Stimulated activated CD8-positive, alpha-beta memory T cell treated with anti-CD3 and anti-CD28 coated beads, Interleukin-7, amount 100 ng/mL, for 24 hours (primary cell): Measurements from ENCODE around the gene FHL1.
"Not testable (repeated sequence)": the region's sequence is repeated elsewhere in the genome, so short reads cannot be mapped to it uniquely, and the experiment has no call there.

Source experiments
- DNase-seq: peaks from one replicate; pipeline ENCODE4 v3.0.0-alpha.2; 2020; ENCODE audit warnings: low read depth

FHL1 gene

GRCh38 chrX:136146614-136147314 is 569 bp upstream of the FHL1 start:
- DNase-seq, result no peak

- no peak for DNase-seq
These were observed 643 bp downstream of the FHL1 start for GRCh38 chrX:136147976-136148375.

DNA sequence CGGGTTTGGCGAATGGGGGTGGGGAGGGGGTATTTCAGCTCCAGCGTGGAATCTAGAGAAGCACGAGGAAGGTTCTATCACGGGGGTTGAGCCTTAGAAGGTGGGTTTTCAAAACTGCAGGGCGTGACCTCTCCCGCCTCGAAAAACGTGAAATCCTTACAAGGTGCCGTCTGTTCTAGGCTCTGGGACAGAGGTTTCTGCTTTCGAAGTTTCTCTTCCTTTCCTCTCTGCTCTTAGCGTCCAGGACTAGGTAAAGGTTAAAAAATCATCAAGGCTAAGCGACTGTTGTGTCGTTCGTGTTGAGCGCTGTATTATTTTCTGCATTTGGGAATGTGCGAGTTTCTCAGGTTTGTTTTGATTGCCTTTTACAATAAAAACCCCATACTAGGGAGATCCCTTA is 1.1 kb downstream of the FHL1 start:
- no peak for DNase-seq

- DNase-seq, result no peak
These were observed 7.7 kb downstream of the FHL1 start for GRCh38 chrX:136154998-136155397.

GRCh38 chrX:136156560-136157117 is 9.3 kb downstream of the FHL1 start:
- DNase-seq, result no peak

DNA sequence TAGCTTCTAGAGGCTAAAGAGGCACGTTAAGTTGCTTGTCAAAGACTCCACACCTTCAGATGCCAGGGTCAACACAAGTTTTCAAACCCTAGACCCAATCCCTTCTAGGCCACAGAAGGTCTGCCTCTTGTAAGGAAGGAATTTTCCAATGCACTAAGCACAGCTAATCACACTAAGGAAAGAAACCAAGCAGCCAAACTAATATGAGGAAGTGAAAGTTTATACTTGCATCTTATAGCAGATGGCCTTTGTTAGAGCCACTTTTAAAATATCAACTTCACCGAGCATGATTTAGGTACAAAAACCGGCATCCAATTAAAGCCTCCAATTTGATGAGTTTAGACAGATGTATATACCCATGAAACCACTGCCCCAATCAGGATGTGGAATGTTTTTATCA is 9.9 kb downstream of the FHL1 start:
- DNase-seq, result no peak

DNA sequence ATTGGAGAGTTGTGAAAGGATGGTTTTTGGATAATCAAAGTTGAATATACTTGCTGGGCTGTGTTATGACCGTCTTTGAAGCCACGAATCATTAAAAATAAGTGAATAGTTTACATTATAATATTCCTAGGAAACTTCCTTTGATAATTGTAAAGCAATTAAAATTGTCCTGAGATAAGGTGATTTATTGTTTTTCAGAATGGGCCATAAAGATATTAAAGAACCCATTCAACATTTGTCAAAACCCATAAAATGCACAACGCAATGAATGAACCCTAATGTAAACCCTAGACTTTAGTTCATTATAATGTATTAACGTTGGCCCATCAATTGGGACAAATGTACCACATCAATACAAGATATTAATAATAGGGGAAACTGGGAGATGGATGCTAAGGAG is 11.4 kb downstream of the FHL1 start:
- no peak for DNase-seq

DNA sequence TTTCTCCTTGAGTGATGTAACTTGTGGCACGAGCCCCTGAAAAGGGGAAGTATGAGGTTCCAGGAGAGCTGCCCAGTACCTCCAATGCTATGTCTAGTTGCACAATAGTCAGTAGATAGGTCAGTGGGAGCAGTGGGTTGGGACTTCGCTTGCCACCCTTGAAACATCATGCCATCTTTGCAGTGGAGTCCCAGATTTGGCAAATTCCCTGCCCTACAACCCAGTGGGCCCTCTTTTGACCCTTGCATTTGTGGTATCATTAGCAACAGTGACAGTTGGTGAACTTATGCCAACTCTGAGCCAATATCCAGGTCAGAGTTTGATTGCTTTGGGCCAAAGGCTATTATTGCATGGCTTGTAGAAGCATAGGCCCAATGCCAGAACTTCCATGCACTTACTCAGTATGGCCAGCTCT is 12.3 kb downstream of the FHL1 start:
- DNase-seq, result no peak

- peak; percentile 7 for DNase-seq
These were observed 15.7 kb downstream of the FHL1 start for GRCh38 chrX:136162827-136163570.

DNA sequence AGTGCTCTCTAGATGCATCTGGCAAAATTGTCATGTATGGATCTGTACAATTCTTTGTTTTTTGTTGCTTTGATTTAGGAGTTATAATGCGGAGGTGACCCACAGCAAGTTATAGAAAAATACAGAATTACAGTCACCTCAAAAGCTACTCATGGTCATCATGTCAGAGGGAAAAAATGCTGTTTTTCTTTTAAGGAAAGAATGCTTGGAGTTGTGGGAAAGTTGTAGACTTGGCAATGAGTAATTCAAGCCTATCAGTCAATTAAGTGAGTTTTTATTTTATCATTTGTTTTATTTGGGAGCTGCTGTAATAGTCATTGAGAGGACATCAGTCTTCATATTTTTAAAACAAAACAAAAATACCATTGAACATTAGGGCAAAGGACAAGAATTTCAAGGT is 16.4 kb downstream of the FHL1 start:
- no peak for DNase-seq

GRCh38 chrX:136165406-136165805 is 18.1 kb downstream of the FHL1 start:
- no peak for DNase-seq

GRCh38 chrX:136166221-136166855 is 19.0 kb downstream of the FHL1 start:
- DNase-seq, result no peak

DNA sequence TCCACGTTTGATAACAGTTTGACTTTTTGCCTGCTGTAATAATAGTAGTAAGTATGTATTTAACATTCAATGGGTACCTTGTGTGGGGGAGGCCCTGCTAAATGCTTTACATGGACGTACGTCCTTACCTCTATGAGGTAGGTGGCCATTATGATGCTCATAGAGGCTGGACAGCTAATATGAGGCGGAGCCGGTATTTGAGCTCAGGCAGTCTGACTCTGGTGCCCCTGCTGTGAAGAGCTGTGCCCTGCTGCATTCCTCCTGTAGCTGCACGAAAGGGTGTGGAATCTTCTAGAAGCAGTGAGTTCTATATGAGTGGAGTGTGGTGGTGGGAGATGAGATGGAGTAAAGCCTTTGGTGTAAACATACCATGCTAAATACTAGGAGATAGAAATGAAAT is 20.7 kb downstream of the FHL1 start:
- DNase-seq, result not testable (repeated sequence)

DNA sequence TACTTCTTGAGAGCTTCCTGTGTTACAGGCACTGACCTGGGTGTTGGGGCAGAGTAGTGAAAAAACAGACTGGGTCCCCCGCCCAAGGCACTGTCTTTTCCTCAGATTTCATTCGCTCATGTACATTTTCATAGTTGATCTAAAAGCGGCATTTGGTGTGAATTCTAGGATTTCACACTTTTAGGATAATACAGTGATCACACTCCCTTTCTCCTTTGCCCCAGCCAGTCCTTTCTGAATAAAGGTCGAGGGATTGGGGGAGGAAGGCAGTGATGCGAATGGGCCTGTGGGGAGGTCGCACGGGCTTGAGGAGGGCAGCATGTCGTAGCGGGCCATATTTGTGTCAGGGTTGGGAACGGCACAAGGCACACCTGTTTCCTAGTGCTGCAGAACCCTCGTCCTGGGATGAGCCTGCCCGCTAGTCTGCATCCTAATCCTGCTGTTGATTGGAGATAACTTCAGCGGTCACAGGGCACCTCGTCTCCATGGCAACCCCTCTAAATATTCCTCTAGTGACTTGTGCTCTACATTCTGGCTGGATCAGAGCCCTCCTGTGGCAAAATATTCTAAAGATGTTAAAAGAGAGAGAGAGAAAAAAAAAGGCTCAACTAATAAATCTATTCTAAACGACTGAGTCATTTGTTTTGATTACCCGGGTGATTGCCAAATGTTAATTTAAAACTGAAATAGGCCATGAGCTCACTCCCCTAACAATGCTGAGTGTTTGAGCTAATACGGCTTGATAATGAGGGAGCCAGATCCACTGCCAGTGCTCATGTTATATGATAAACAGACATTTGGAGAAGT is 21.8 kb downstream of the FHL1 start:
- DNase-seq, result no peak

DNA sequence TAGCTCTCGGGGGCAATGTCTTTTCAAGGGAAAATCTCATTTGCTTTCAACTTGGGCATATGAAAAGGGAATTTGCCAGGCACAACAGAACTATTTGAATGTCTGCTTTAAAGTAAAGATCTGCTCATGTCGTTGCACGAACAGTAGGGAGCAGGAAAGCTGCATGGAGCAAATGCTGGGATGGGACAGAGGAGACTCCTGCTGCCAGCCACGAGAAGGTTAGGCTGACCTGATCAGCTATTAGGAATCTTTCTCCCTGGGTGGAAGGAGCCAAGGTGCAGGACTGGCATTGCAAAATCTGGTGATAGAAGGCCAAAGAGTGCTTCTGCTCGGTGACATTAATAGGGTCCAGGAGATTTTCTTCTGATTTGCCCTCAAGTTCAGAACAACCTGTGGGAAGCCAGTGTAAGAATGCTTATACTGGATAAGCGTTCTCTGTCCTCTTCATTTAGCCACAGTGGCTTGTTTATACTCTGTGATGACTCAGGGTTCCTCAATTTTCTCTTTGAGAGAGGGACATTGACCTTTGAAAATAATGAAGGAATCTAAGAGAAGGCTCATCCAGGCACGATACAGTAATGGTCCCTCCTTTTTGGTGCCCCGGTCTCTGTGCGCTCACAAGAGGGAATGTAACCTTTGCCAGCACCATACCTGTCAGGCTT is 22.9 kb downstream of the FHL1 start:
- no peak for DNase-seq

- DNase-seq, result no peak
These were observed 24.1 kb downstream of the FHL1 start for GRCh38 chrX:136171420-136171819.

- no peak for DNase-seq
These were observed 29.1 kb downstream of the FHL1 start for GRCh38 chrX:136176399-136176825.

GRCh38 chrX:136179133-136179532 is 31.8 kb downstream of the FHL1 start:
- DNase-seq, result no peak

GRCh38 chrX:136182414-136182813 is 35.1 kb downstream of the FHL1 start:
- DNase-seq, result no peak

DNA sequence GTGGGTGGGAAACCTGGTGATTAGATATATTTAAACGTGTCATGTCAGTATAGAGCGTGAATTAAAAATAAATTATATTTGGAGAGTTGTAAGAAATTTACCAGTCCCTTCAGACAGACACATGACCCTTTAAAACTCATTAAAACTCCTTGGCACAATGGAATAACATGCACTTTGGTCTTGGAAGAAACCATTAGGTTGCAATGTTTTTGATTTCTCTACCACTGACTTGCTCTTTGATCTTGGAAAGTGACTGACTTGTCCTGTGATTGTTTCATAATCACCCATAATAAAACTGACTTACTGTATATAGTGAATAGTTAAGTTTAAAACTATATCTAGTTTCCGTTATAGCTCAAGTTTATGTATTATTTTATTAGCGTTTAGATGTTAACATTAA is 35.8 kb downstream of the FHL1 start:
- DNase-seq, result no peak

- DNase-seq, result no peak
These were observed 36.6 kb downstream of the FHL1 start for GRCh38 chrX:136183917-136184316.
